Upper lobe of left lung (tissue), 6 donors: ENCODE data around the gene TLE3. TPM values are rescaled to one million over a fixed set of nuclear protein-coding genes. Genes with fewer than 3 reads are reported as not detected.

Experiments used
- ATAC-seq, 2 donors: fragments of 200-7000 bp; cut with Tn5 transposase; one replicate each; pipeline ENCODE4 v1.9.1; 2022; ENCODE audit warnings: mild to moderate bottlenecking in 2 of 2, moderate library complexity in 2 of 2; ENCODE audit not compliant: low FRiP score in 2 of 2
- DNase-seq, 2 donors: peaks; one replicate each; pipeline ENCODE4 v3.0.0-alpha.2; 2019 to 2020
- H3K27ac ChIP-seq, 4 donors: fragments of 200-600 bp; sonication (generic); one replicate each; pipeline ENCODE4 v1.5.1; 2016 to 2019
- H3K27me3 ChIP-seq, 4 donors: fragments of 200-600 bp; sonication (generic); one replicate each; pipeline ENCODE4 v1.5.1; 2017 to 2019
- H3K36me3 ChIP-seq, 4 donors: fragments of 200-600 bp; sonication (generic); one replicate each; pipeline ENCODE4 v1.5.1; 2016 to 2019
- H3K4me1 ChIP-seq, 4 donors: fragments of 200-600 bp; sonication (generic); one replicate each; pipeline ENCODE4 v1.5.1; 2018 to 2019
- H3K4me3 ChIP-seq, 4 donors: fragments of 200-600 bp; sonication (generic); one replicate each; pipeline ENCODE4 v1.5.1; 2017 to 2019; ENCODE audit warnings: mild to moderate bottlenecking in 2 of 4, moderate library complexity in 1 of 4
- H3K9me3 ChIP-seq, 4 donors: fragments of 200-600 bp; sonication (generic); one replicate each; pipeline ENCODE4 v1.5.1; 2018 to 2019
- CTCF ChIP-seq, 6 experiments: fragments of 450-650 bp in 4 of 6; fragments of 200-600 bp in 2 of 6; sonication (generic) in 2 of 6; IDR thresholded peaks; one replicate each; pipeline ENCODE4 v1.5.1; 2016 to 2019; ENCODE audit warnings: antibody characterized with exemption in 6 of 6
- EP300 ChIP-seq, 4 donors: sonication (generic); formaldehyde crosslinking; IDR thresholded peaks; one replicate each; pipeline ENCODE4 v1.5.1; 2017; ENCODE audit warnings: antibody characterized with exemption in 4 of 4, control low read depth in 2 of 4
- POLR2A ChIP-seq, 4 donors: fragments of 450-650 bp; IDR thresholded peaks; one replicate each; pipeline ENCODE4 v1.5.1; 2016 to 2017; ENCODE audit warnings: antibody characterized with exemption in 4 of 4, mild to moderate bottlenecking in 2 of 4
- POLR2AphosphoS5 ChIP-seq, 2 donors: sonication (generic); formaldehyde crosslinking; IDR thresholded peaks; one replicate each; pipeline ENCODE4 v1.5.1; 2017; ENCODE audit warnings: antibody characterized with exemption in 2 of 2
- WGBS, 2 donors: methylation state at CpG; one replicate each; pipeline ENCODE4 v1.1.5; 2017 to 2018; 5-methylcytosine and 5-hydroxymethylcytosine counted together
- total RNA-seq, 6 donors: library from RNA; depleted of rRNA in 4 of 6; stranded (reverse); fragments of >200 nt in 4 of 6; gene quantifications; one replicate each; pipeline versions ENCODE4 v1.1.0 to v1.2.1, GENCODE V29; 2016 to 2021
- donor health status: DM: no; HTN: no; CAD: no; lungs with moderate emphysema.
- donor health status: DM: no; HTN: yes; CAD: no; lungs with severe emphysema.

Gene TLE3
- total RNA-seq, 6 donors from 2014 or later: 52.2 to 140 (median 80.6) TPM

- TF ChIP-seq POLR2AphosphoS5 (IDR thresholded peaks at IDR 0.05): no peak
- TF ChIP-seq EP300 (IDR thresholded peaks at IDR 0.05): no peak
- TF ChIP-seq CTCF (IDR thresholded peaks at IDR 0.05): no peak
- H3K27me3 ChIP-seq: no peaks in the 10 kb centered on the region
- H3K4me3 ChIP-seq: no peak overlapping the region
- H3K9me3 ChIP-seq: no peaks in the 10 kb centered on the region
- no peaks in the 10 kb centered on the region for H3K4me1 ChIP-seq
- H3K27ac ChIP-seq: no peak overlapping the region
- 55 to 61% methylated on average over 9 of the region's 9 CpGs for WGBS, 2 donors
- no peak for ATAC-seq
- no peak for DNase-seq
- H3K36me3 ChIP-seq: no peaks in the 10 kb centered on the region
Measured at GRCh38 chr15:70014860-70015490, 82.7 kb downstream of the TLE3 start.

- DNase-seq: no peak
- Histone ChIP-seq H3K27ac (no peak overlapping the region), H3K4me3 (no peak overlapping the region), H3K36me3 (no peaks in the 10 kb centered on the region), H3K27me3 (no peaks in the 10 kb centered on the region), H3K9me3 (no peaks in the 10 kb centered on the region), H3K4me1 (no peaks in the 10 kb centered on the region)
- WGBS, 2 donors: 86 to 89% methylated on average over 6 of the region's 6 CpGs
- TF ChIP-seq POLR2AphosphoS5 (IDR thresholded peaks at IDR 0.05): no peak
- TF ChIP-seq CTCF (IDR thresholded peaks at IDR 0.05): no peak
- TF ChIP-seq POLR2A (IDR thresholded peaks at IDR 0.05): no peak
- TF ChIP-seq EP300 (IDR thresholded peaks at IDR 0.05): no peak
- ATAC-seq: no peak
Measured at GRCh38 chr15:70014331-70014730, 83.4 kb downstream of the TLE3 start.

GRCh38 chr15:70013656-70014313 lies 83.9 kb downstream of the TLE3 start:
- Histone ChIP-seq H3K4me1 (no peaks in the 10 kb centered on the region), H3K4me3 (no peak overlapping the region), H3K9me3 (no peaks in the 10 kb centered on the region), H3K27me3 (no peaks in the 10 kb centered on the region), H3K27ac (no peak overlapping the region), H3K36me3 (no peaks in the 10 kb centered on the region)
- DNase-seq (no peak), ATAC-seq (no peak)
- WGBS, 2 donors: 83 to 84% methylated on average over 8 of the region's 8 CpGs
- TF ChIP-seq CTCF (IDR thresholded peaks at IDR 0.05): no peak
- TF ChIP-seq POLR2A (IDR thresholded peaks at IDR 0.05): no peak
- TF ChIP-seq EP300 (IDR thresholded peaks at IDR 0.05): no peak
- no peak for TF ChIP-seq POLR2AphosphoS5 (IDR thresholded peaks at IDR 0.05)

- Histone ChIP-seq H3K9me3 (no peaks in the 10 kb centered on the region), H3K4me3 (no peak overlapping the region), H3K27ac (no peak overlapping the region), H3K4me1 (no peaks in the 10 kb centered on the region), H3K36me3 (no peaks in the 10 kb centered on the region), H3K27me3 (no peaks in the 10 kb centered on the region)
- no peak for DNase-seq
- TF ChIP-seq EP300 (IDR thresholded peaks at IDR 0.05) (no peak), CTCF (IDR thresholded peaks at IDR 0.05) (no peak), POLR2AphosphoS5 (IDR thresholded peaks at IDR 0.05) (no peak), POLR2A (IDR thresholded peaks at IDR 0.05) (no peak)
- no peak for ATAC-seq
- WGBS, 2 donors: 84 to 91% methylated on average over 4 of the region's 4 CpGs
Measured at GRCh38 chr15:70012895-70013294, 84.8 kb downstream of the TLE3 start.
